Neural progenitor cell (in vitro differentiated cells): ENCODE data around the gene KLF16. TPM values are rescaled to one million over a fixed set of nuclear protein-coding genes. Genes with fewer than 3 reads are reported as not detected.

Source experiments
- DNase-seq: peaks from one replicate; pipeline ENCODE4 v3.0.0-alpha.2; 2016; ENCODE audit warnings: low spot score
- H2AFZ ChIP-seq: fragments of 200-600 bp; sonication (generic); replicated peaks from 2 replicates; pipeline ENCODE4 v1.6.1; 2016; ENCODE audit warnings: antibody characterized with exemption
- H3F3A ChIP-seq: fragments of 200-600 bp; sonication (generic); 2 replicates; pipeline ENCODE4 v1.6.1; 2016; ENCODE audit warnings: antibody characterized with exemption, low read depth
- H3K27ac ChIP-seq: fragments of 200-600 bp; sonication (generic); 2 replicates; pipeline ENCODE4 v1.5.1; 2016; ENCODE audit warnings: mild to moderate bottlenecking
- H3K27me3 ChIP-seq: fragments of 200-600 bp; sonication (generic); 2 replicates; pipeline ENCODE4 v1.6.1; 2016; ENCODE audit warnings: mild to moderate bottlenecking, moderate library complexity
- H3K36me3 ChIP-seq: fragments of 200-600 bp; sonication (generic); 2 replicates; pipeline ENCODE4 v1.5.1; 2016
- H3K4me1 ChIP-seq: fragments of 200-600 bp; sonication (generic); 2 replicates; pipeline ENCODE4 v1.6.1; 2016; ENCODE audit warnings: mixed run types
- H3K4me2 ChIP-seq: fragments of 200-600 bp; sonication (generic); 2 replicates; pipeline ENCODE4 v1.6.1; 2016
- H3K4me3 ChIP-seq: fragments of 200-600 bp; sonication (generic); 2 replicates; pipeline ENCODE4 v1.5.1; 2016
- H3K79me2 ChIP-seq: fragments of 200-600 bp; sonication (generic); 2 replicates; pipeline ENCODE4 v1.6.1; 2016; ENCODE audit warnings: low read depth
- H3K9ac ChIP-seq: fragments of 200-600 bp; sonication (generic); 2 replicates; pipeline ENCODE4 v1.6.1; 2016
- H3K9me3 ChIP-seq: fragments of 200-600 bp; sonication (generic); 2 replicates; pipeline ENCODE4 v1.5.1; 2016; ENCODE audit warnings: low read depth
- H4K20me1 ChIP-seq: fragments of 200-600 bp; sonication (generic); 2 replicates; pipeline ENCODE4 v1.6.1; 2016; ENCODE audit warnings: low read depth
- H3K27ac Mint-ChIP-seq: 3 replicates; pipeline ENCODE4 v1.8.0; 2021; ENCODE audit warnings: mixed read lengths
- H3K27me3 Mint-ChIP-seq: 2 replicates; pipeline ENCODE4 v1.8.0; 2022; ENCODE audit warnings: low read depth, mild to moderate bottlenecking, inconsistent platforms, moderate library complexity, mixed read lengths; ENCODE audit not compliant: insufficient read depth
- H3K36me3 Mint-ChIP-seq: 3 replicates; pipeline ENCODE4 v1.8.0; 2021; ENCODE audit warnings: mixed read lengths
- H3K4me1 Mint-ChIP-seq: 3 replicates; pipeline ENCODE4 v1.8.0; 2021; ENCODE audit warnings: mixed read lengths
- H3K4me3 Mint-ChIP-seq: 3 replicates; pipeline ENCODE4 v1.8.0; 2021; ENCODE audit warnings: mild to moderate bottlenecking, moderate library complexity, mixed read lengths
- H3K9me3 Mint-ChIP-seq: 3 replicates; pipeline ENCODE4 v1.8.0; 2020; ENCODE audit warnings: mixed read lengths
- CTCF ChIP-seq: fragments of 200-600 bp; sonication (generic); IDR thresholded peaks from 2 replicates; pipeline ENCODE4 v1.5.1; 2017; ENCODE audit warnings: antibody characterized with exemption, mild to moderate bottlenecking
- EZH2 ChIP-seq: fragments of 200-600 bp; sonication (generic); IDR thresholded peaks from 2 replicates; pipeline ENCODE4 v1.6.1; 2017; ENCODE audit warnings: antibody characterized with exemption, mild to moderate bottlenecking, moderate library complexity
- EZH2phosphoT487 ChIP-seq: fragments of 200-600 bp; sonication (generic); IDR thresholded peaks from 2 replicates; pipeline ENCODE4 v1.6.1; 2017; ENCODE audit warnings: antibody characterized with exemption
- total RNA-seq: library from RNA; depleted of rRNA; stranded (reverse); fragments of >200 nt; gene quantifications from 2 replicates; pipeline ENCODE4 v1.2.3, GENCODE V29; 2015; ENCODE audit warnings: low replicate concordance

The KLF16 gene
- total RNA-seq, 1 donor from 2014 or later: 1.0 TPM

GRCh38 chr19:1823539-1824251 lies 39.7 kb downstream of the KLF16 start:
- Mint-ChIP-seq H3K4me3 (no peak overlapping the region), H3K9me3 (no peaks in the 10 kb centered on the region), H3K36me3 (peaks cover 9% of the 10 kb centered on the region), H3K27ac (no peak overlapping the region), H3K27me3 (peaks cover 3% of the 10 kb centered on the region), H3K4me1 (no peaks in the 10 kb centered on the region)
- Histone ChIP-seq H3K79me2 (no peaks in the 10 kb centered on the region), H3K4me3 (no peak overlapping the region), H3K27me3 (no peaks in the 10 kb centered on the region), H3K9me3 (no peaks in the 10 kb centered on the region), H2AFZ (no peak overlapping the region), H4K20me1 (peaks cover 28% of the 10 kb centered on the region), H3K4me1 (peaks cover 14% of the 10 kb centered on the region), H3K27ac (no peak overlapping the region), H3K9ac (no peak overlapping the region), H3K36me3 (no peaks in the 10 kb centered on the region), H3F3A (peaks cover 4% of the 10 kb centered on the region), H3K4me2 (no peak overlapping the region)
- no peak for DNase-seq
- TF ChIP-seq CTCF (no peak), EZH2phosphoT487 (no peak)

- Histone ChIP-seq H3K27ac (no peak overlapping the region), H3K79me2 (no peaks in the 10 kb centered on the region), H3K27me3 (no peaks in the 10 kb centered on the region), H3K4me3 (no peak overlapping the region), H4K20me1 (peaks cover 28% of the 10 kb centered on the region), H3K9ac (no peak overlapping the region), H2AFZ (no peak overlapping the region), H3F3A (peaks cover 4% of the 10 kb centered on the region), H3K4me1 (peaks cover 14% of the 10 kb centered on the region), H3K36me3 (no peaks in the 10 kb centered on the region), H3K9me3 (no peaks in the 10 kb centered on the region), H3K4me2 (no peak overlapping the region)
- TF ChIP-seq EZH2phosphoT487 (no peak), CTCF (no peak), EZH2 (no peak)
- Mint-ChIP-seq H3K4me1 (no peaks in the 10 kb centered on the region), H3K9me3 (no peaks in the 10 kb centered on the region), H3K27ac (no peak overlapping the region), H3K36me3 (peaks cover 9% of the 10 kb centered on the region), H3K27me3 (peaks cover 3% of the 10 kb centered on the region), H3K4me3 (no peak overlapping the region)
- DNase-seq: no peak
Observed at GRCh38 chr19:1823020-1823419, 40.4 kb downstream of the KLF16 start.

- Histone ChIP-seq H3K27me3 (no peaks in the 10 kb centered on the region), H2AFZ (no peak overlapping the region), H3K36me3 (no peaks in the 10 kb centered on the region), H3K9ac (no peak overlapping the region), H3K9me3 (no peaks in the 10 kb centered on the region), H4K20me1 (peaks cover 24% of the 10 kb centered on the region), H3K4me3 (no peak overlapping the region), H3K4me1 (peaks cover 10% of the 10 kb centered on the region), H3K4me2 (no peak overlapping the region), H3K27ac (no peak overlapping the region), H3F3A (peaks cover 4% of the 10 kb centered on the region), H3K79me2 (no peaks in the 10 kb centered on the region)
- no peak overlapping the region for H3K4me3 Mint-ChIP-seq
- DNase-seq: no peak
- TF ChIP-seq EZH2phosphoT487: no peak
- TF ChIP-seq CTCF: no peak
- TF ChIP-seq EZH2: no peak
- no peak overlapping the region for H3K27ac Mint-ChIP-seq
- H3K9me3 Mint-ChIP-seq: no peaks in the 10 kb centered on the region
- H3K27me3 Mint-ChIP-seq: peaks cover 3% of the 10 kb centered on the region
- peaks cover 9% of the 10 kb centered on the region for H3K36me3 Mint-ChIP-seq
- no peaks in the 10 kb centered on the region for H3K4me1 Mint-ChIP-seq
Observed at GRCh38 chr19:1822210-1822609, 41.2 kb downstream of the KLF16 start.
